Brain microvascular endothelial cell (primary cell): Measurements from ENCODE around the gene LDB3.

Source experiments
- DNase-seq: peaks from one replicate; pipeline ENCODE4 v3.0.0-alpha.2; 2020
- H3K27ac ChIP-seq: fragments of 250-450 bp; sonication (Bioruptor Pico); 2 replicates; pipeline ENCODE4 v1.5.1; 2020; ENCODE audit warnings: mild to moderate bottlenecking, moderate library complexity
- H3K27me3 ChIP-seq: fragments of 250-450 bp; sonication (Bioruptor Pico); replicated peaks from 2 replicates; pipeline ENCODE4 v1.5.1; 2020; ENCODE audit warnings: mild to moderate bottlenecking
- H3K36me3 ChIP-seq: fragments of 250-450 bp; sonication (Bioruptor Pico); replicated peaks from 2 replicates; pipeline ENCODE4 v1.5.1; 2020; ENCODE audit warnings: mild to moderate bottlenecking
- H3K4me3 ChIP-seq: 2 replicates; pipeline ENCODE4 v1.5.1; 2011; ENCODE audit warnings: low read depth, mild to moderate bottlenecking, control low read depth, low read length, moderate library complexity
- in situ Hi-C: cut with HindIII; loops from 2 replicates; pipeline ENCODE4 v1.10.0; 2017; ENCODE audit warnings: low sequenced_read_pairs, low pct_ligation_motif_present
- TF ChIP-seq, protein P1 (sequence below): IDR thresholded peaks from 2 replicates; pipeline ENCODE4 v1.5.1; 2011; ENCODE audit warnings: low read depth, mild to moderate bottlenecking, moderate library complexity, low read length, control low read depth, inconsistent platforms; ENCODE audit errors: missing control alignments

Gene LDB3

DNA sequence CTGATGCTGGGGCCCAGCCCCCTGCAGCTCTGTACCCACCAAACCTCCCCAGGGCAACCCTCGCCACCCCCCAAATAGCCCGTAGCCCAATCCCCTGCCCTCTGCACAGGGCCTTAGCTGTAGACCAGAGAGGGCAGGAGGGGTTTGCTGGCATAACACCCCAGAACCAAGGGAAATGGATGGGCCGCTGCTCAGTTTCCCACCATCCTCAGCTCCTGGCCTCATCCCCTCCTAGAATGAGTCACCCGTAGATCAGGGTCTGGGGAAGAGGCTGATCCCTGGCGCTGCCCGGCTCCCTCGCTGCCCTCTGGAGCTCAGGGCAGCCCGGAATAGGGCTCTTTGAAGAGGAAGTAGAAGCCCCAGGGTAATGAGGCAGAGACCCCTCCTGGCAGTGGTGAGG is 31.2 kb downstream of the LDB3 start:
- in situ Hi-C loops: no loop called here
- DNase-seq: no peak
- TF ChIP-seq, protein P1, sequence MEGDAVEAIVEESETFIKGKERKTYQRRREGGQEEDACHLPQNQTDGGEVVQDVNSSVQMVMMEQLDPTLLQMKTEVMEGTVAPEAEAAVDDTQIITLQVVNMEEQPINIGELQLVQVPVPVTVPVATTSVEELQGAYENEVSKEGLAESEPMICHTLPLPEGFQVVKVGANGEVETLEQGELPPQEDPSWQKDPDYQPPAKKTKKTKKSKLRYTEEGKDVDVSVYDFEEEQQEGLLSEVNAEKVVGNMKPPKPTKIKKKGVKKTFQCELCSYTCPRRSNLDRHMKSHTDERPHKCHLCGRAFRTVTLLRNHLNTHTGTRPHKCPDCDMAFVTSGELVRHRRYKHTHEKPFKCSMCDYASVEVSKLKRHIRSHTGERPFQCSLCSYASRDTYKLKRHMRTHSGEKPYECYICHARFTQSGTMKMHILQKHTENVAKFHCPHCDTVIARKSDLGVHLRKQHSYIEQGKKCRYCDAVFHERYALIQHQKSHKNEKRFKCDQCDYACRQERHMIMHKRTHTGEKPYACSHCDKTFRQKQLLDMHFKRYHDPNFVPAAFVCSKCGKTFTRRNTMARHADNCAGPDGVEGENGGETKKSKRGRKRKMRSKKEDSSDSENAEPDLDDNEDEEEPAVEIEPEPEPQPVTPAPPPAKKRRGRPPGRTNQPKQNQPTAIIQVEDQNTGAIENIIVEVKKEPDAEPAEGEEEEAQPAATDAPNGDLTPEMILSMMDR: no peak
- no peaks in the 10 kb centered on the region for H3K36me3 ChIP-seq
- H3K27me3 ChIP-seq: no peaks in the 10 kb centered on the region
- no peak overlapping the region for H3K27ac ChIP-seq
- no peak overlapping the region for H3K4me3 ChIP-seq

GRCh38 chr10:86699991-86700840 is 31.9 kb downstream of the LDB3 start:
- TF ChIP-seq, protein P1: no peak
- no peak overlapping the region for H3K27ac ChIP-seq
- no peak for DNase-seq
- no peak overlapping the region for H3K4me3 ChIP-seq
- H3K36me3 ChIP-seq: no peaks in the 10 kb centered on the region
- in situ Hi-C loops: no loop called here
- no peaks in the 10 kb centered on the region for H3K27me3 ChIP-seq

DNA sequence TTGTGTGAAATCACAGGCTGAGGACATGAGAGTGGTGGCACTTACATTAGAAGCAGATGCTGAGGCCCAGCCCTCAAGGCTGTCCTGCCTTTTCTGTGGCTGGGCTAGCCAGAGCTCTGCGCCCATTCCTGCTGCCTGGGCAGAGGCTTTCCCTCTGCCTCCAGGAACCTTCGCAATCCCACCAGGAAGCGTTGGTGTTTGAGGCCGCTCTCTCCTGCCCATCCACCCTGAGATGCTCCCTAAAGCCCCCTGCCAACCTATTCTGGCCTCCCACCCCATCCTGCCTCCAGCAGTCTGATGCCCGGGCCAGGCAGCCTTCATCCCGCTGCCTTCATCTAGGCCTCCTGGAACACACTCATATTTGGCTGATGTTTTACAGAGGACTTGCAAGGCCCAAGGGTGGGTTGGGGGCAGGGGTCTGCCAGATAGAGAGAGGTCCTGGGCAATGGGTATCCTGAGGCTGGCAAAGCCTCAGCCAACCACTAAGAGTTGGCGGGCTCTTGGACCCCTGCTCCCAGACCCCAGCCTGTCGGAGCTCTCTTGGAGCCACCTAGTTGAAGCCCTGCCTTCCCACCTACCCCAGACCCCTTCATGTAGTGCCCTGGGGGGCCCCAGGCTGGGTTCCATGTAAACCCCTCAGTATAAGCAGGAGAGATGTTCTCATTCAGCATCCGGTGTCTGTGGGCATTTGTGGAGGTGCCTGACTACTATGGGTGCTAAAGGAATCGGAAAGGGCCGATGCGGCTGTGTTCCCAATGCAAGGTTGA is 32.7 kb downstream of the LDB3 start:
- H3K36me3 ChIP-seq: no peaks in the 10 kb centered on the region
- no peaks in the 10 kb centered on the region for H3K27me3 ChIP-seq
- in situ Hi-C loops: no loop called here

DNA sequence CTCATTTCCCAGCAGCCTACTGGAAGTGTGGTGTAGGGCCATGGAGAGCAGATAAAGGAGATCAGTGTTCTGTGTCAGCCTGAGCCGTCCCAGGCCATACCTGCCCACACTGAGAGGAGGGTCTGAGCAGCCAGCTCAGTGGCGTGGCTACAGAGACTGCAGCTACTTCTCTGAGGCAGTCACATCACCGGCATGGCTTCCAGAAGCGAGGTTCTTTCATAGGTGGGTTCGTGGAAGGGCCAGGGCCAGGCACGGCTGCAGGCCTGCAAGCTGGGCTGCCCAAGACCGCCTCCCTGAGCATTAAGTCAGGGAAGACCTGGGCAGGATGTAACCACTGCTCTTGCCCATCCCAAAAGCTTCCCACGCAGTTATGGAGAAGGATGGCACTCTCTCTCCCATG is 34.9 kb downstream of the LDB3 start:
- no peak overlapping the region for H3K4me3 ChIP-seq
- H3K36me3 ChIP-seq: no peaks in the 10 kb centered on the region
- in situ Hi-C loops: no loop called here
- TF ChIP-seq, protein P1: no peak
- H3K27ac ChIP-seq: no peak overlapping the region
- DNase-seq: no peak
- no peaks in the 10 kb centered on the region for H3K27me3 ChIP-seq

More for the DNA sequence above, 32.7 kb downstream of the LDB3 start:
- H3K4me3 ChIP-seq: no peak overlapping the region
- no peak overlapping the region for H3K27ac ChIP-seq
- TF ChIP-seq, protein P1: no peak
- no peak for DNase-seq

GRCh38 chr10:86705139-86705538 is 36.8 kb downstream of the LDB3 start:
- DNase-seq: no peak
- TF ChIP-seq, protein P1: no peak
- in situ Hi-C loops: no loop called here
- H3K4me3 ChIP-seq: no peak overlapping the region
- no peaks in the 10 kb centered on the region for H3K36me3 ChIP-seq
- no peak overlapping the region for H3K27ac ChIP-seq
- H3K27me3 ChIP-seq: no peaks in the 10 kb centered on the region
